T-cell (primary cell): ENCODE data around the gene SOX6. TPM values are rescaled to one million over a fixed set of nuclear protein-coding genes. Genes with fewer than 3 reads are reported as not detected.

ENCODE experiments used
- ATAC-seq, 4 experiments: fragments of 200-7000 bp in 3 of 4; fragments of 150-1000 bp in 1 of 4; cut with Tn5 transposase; replicated peaks in 1 of 4; 1 replicate in 3 of 4; 2 replicates in 1 of 4; pipeline ENCODE4 v1.10.0; 2021; ENCODE audit warnings: moderate library complexity in 3 of 4, mild to moderate bottlenecking in 2 of 4, moderate number of reproducible peaks in 1 of 4
- CTCF ChIA-PET, 2 donors: fragments of 300-600 bp; sonication (Branson Sonifier 250); formaldehyde crosslinking; loops; one replicate each; lab custom pipeline; 2022; ENCODE audit warnings: antibody characterized with exemption in 2 of 2; lab: Charles Lee
- POLR2A ChIA-PET, 2 donors: fragments of 300-600 bp; sonication (Branson Sonifier 250); formaldehyde crosslinking; loops; one replicate each; lab custom pipeline; 2022; ENCODE audit warnings: antibody characterized with exemption in 2 of 2; lab: Charles Lee
- DNase-seq, 35 experiments: peaks; one replicate each; pipeline versions ENCODE4 v3.0.0 to v3.0.0-alpha.2; 2013 to 2023
- H3K27ac ChIP-seq: one replicate; pipeline ENCODE4 v1.5.1; 2013; ENCODE audit warnings: low read length
- H3K27me3 ChIP-seq, 2 experiments: replicated peaks in 1 of 2; 1 replicate in 1 of 2; 2 replicates in 1 of 2; pipeline versions ENCODE4 v1.6.1 to v1.7.0; 2013; ENCODE audit warnings: low read length in 1 of 2, mixed read lengths in 1 of 2; ENCODE audit not compliant: control insufficient read depth in 2 of 2, insufficient read depth in 2 of 2; ENCODE audit errors: extremely low read depth in 1 of 2
- H3K36me3 ChIP-seq, 2 donors: 1 replicate in 1 of 2; 2 replicates in 1 of 2; pipeline versions ENCODE4 v1.6.1 to v1.7.0; 2013; ENCODE audit warnings: low read length in 1 of 2; ENCODE audit not compliant: control insufficient read depth in 2 of 2, insufficient read depth in 1 of 2; ENCODE audit errors: extremely low read depth in 1 of 2
- H3K4me1 ChIP-seq, 2 experiments: 1 replicate in 1 of 2; 2 replicates in 1 of 2; pipeline versions ENCODE4 v1.6.1 to v1.7.0; 2013; ENCODE audit warnings: low read length in 2 of 2, mixed read lengths in 1 of 2; ENCODE audit not compliant: insufficient read depth in 2 of 2, control insufficient read depth in 1 of 2; ENCODE audit errors: extremely low read depth in 1 of 2
- H3K4me3 ChIP-seq, 2 donors: 1 replicate in 1 of 2; 2 replicates in 1 of 2; pipeline versions ENCODE4 v1.5.1 to v1.7.0; 2013; ENCODE audit warnings: mild to moderate bottlenecking in 2 of 2, low read length in 1 of 2, moderate library complexity in 1 of 2; ENCODE audit not compliant: control insufficient read depth in 1 of 2; ENCODE audit errors: extremely low read depth in 1 of 2
- H3K9me3 ChIP-seq: 2 replicates; pipeline ENCODE4 v1.7.0; 2013
- H3K27ac Mint-ChIP-seq, 2 donors: one replicate each; pipeline ENCODE4 v1.8.0; 2020 to 2021; ENCODE audit warnings: mild to moderate bottlenecking in 2 of 2, mixed read lengths in 2 of 2
- H3K27me3 Mint-ChIP-seq, 2 donors: one replicate each; pipeline ENCODE4 v1.8.0; 2021 to 2022; ENCODE audit warnings: mixed read lengths in 2 of 2
- H3K36me3 Mint-ChIP-seq: one replicate; pipeline ENCODE4 v1.8.0; 2021; ENCODE audit warnings: mixed read lengths
- H3K4me1 Mint-ChIP-seq, 3 donors: one replicate each; pipeline ENCODE4 v1.8.0; 2020 to 2022; ENCODE audit warnings: mixed read lengths in 3 of 3, mild to moderate bottlenecking in 1 of 3
- H3K4me3 Mint-ChIP-seq, 3 donors: one replicate each; pipeline ENCODE4 v1.8.0; 2020 to 2022; ENCODE audit warnings: mild to moderate bottlenecking in 3 of 3, mixed read lengths in 3 of 3, moderate library complexity in 3 of 3
- H3K9me3 Mint-ChIP-seq, 3 donors: one replicate each; pipeline ENCODE4 v1.8.0; 2020 to 2022; ENCODE audit warnings: mixed read lengths in 3 of 3
- WGBS: methylation state at CpG from one replicate; pipeline ENCODE4 v1.1.5; 2013; ENCODE audit warnings: missing lambda C conversion rate; ENCODE audit not compliant: insufficient coverage; 5-methylcytosine and 5-hydroxymethylcytosine counted together
- total RNA-seq, 35 experiments: library from RNA in 6 of 35; stranded (reverse) in 6 of 35; fragments of 120-200 nt in 1 of 35; gene quantifications; one replicate each; pipeline versions ENCODE4 v1.2.1 to v1.2.4 and lab custom pipeline; 2013 to 2026

Gene SOX6
- total RNA-seq, 5 donors from 2014 or later (not counting 1 experiment from before 2014, with no cell fraction given) = 0.16 TPM; not detected in 4

DNA sequence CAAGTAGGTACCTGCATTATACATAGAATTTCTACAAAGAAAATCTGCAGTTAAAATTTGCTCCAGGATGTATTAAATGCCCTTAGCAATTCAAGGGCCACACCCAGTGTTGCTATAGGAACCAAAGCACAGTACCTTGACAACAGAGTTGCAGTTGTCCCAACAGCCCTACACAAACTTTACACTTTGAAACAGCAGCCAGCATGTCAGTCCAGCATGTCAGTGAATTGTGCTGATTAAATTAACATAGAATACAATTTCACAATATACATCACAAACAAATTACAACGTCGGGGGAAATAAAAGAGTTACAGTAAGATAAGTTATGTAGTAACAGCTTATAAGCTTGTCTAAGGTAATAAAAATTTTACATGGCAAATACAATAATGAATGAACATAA is 389.2 kb downstream of the SOX6 start:
- no peaks in the 10 kb centered on the region for H3K4me1 Mint-ChIP-seq
- H3K36me3 Mint-ChIP-seq = no peaks in the 10 kb centered on the region
- no peaks in the 10 kb centered on the region for H3K27me3 ChIP-seq
- no peak overlapping the region for H3K27ac Mint-ChIP-seq
- no peaks in the 10 kb centered on the region for H3K9me3 ChIP-seq
- ATAC-seq (no peak), DNase-seq (no peak)
- H3K27ac ChIP-seq = no peak overlapping the region
- ChIA-PET CTCF (no interaction called here), POLR2A (no interaction called here)
- no peak overlapping the region for H3K4me3 ChIP-seq
- no peaks in the 10 kb centered on the region for H3K4me1 ChIP-seq
- no CpG with 5 or more reads among the region's 2 CpGs for WGBS
- H3K4me3 Mint-ChIP-seq = no peak overlapping the region
- H3K27me3 Mint-ChIP-seq = no peaks in the 10 kb centered on the region
- H3K36me3 ChIP-seq = no peaks in the 10 kb centered on the region
- H3K9me3 Mint-ChIP-seq = no peaks in the 10 kb centered on the region

DNA sequence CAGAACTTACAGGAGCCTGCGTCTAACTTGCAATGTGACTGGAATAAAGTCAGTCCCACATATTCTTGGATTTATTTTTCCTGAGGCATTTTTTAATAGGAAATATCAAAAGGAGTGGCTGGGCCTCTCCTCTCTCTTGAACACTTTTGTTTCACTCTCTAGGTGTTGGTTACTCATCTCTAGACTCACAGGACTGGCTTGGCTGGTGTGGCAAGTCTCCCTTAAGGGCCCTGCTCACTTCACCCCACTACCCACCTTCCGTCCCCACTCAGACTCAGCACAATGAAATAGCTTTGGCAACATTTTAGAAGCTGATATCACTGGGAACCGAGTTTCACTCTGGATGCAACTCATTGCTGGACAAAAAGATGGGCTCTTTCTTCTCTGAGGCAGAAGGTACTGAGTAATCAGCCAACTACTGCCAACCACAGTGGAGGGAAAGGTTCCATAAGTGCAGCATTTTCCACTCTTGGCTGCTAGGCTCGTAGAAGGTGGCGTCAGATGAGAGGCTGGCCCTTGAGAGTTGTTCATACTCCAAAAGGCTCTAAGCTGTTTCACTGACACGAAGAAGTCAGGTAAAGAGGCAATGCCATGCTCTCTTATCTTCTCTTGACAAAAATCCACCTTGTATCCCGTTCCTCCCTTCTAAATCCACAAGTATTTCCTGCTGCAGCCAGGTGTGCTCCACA is 390.6 kb downstream of the SOX6 start:
- Mint-ChIP-seq H3K4me3 (no peak overlapping the region), H3K27ac (no peak overlapping the region), H3K27me3 (no peaks in the 10 kb centered on the region), H3K36me3 (no peaks in the 10 kb centered on the region), H3K9me3 (no peaks in the 10 kb centered on the region), H3K4me1 (no peaks in the 10 kb centered on the region)
- ATAC-seq (no peak), DNase-seq (no peak)
- ChIA-PET CTCF (no interaction called here), POLR2A (no interaction called here)
- H3K36me3 ChIP-seq = no peaks in the 10 kb centered on the region
- H3K9me3 ChIP-seq = no peaks in the 10 kb centered on the region
- H3K27me3 ChIP-seq = no peaks in the 10 kb centered on the region
- H3K4me3 ChIP-seq = no peak overlapping the region
- 68% methylated on average over 6 of the region's 7 CpGs for WGBS
- no peak overlapping the region for H3K27ac ChIP-seq
- no peaks in the 10 kb centered on the region for H3K4me1 ChIP-seq

DNA sequence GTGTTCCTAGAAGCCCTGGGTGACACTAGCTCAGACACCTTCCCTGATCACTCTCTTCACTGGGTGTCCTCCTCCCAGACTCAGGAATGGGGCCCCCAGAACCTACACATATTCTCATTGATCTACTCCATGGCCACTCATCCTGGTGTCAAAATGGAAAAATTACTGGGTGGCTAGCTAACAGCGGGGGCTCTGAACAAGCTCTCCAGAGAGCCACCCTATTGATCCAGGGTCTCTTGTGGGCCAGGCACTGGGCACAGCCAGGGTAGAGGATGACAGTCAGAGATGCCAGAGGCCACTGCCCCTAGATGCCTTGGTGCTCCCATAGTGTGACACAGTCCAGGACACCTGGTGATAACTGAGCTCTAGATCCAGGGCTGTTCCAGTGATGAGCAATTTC is 393.1 kb downstream of the SOX6 start:
- Histone ChIP-seq H3K27ac (no peak overlapping the region), H3K9me3 (no peaks in the 10 kb centered on the region), H3K27me3 (no peaks in the 10 kb centered on the region), H3K36me3 (no peaks in the 10 kb centered on the region), H3K4me1 (no peaks in the 10 kb centered on the region), H3K4me3 (no peak overlapping the region)
- ChIA-PET POLR2A (no interaction called here), CTCF (no interaction called here)
- H3K4me1 Mint-ChIP-seq = no peaks in the 10 kb centered on the region
- ATAC-seq = no peak
- no peak overlapping the region for H3K27ac Mint-ChIP-seq
- DNase-seq = no peak
- no peaks in the 10 kb centered on the region for H3K9me3 Mint-ChIP-seq
- no peaks in the 10 kb centered on the region for H3K27me3 Mint-ChIP-seq
- no peak overlapping the region for H3K4me3 Mint-ChIP-seq
- no peaks in the 10 kb centered on the region for H3K36me3 Mint-ChIP-seq
- WGBS = 100% methylated on average over 1 of the region's 1 CpG

DNA sequence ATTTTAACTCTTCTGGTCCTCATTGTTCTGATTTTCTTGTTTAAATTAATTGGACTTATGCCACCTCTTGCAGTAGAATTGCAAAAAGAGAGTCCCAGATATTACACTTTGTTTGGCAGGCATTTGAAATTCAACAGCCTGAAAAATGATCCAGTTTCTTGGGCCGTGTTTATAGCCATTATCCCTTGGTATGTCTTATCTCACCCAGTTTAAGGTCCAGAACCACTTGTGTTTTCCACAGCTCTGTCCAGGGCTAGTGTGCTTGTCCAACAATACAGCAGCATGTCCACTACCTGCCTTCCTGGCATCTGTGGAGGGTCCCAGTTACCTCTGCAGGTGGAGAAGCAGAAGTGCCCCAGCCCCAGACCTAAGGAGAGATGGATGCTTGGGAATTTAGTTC is 397.4 kb downstream of the SOX6 start:
- CTCF ChIA-PET = no interaction called here
- ATAC-seq (no peak), DNase-seq (no peak)

DNA sequence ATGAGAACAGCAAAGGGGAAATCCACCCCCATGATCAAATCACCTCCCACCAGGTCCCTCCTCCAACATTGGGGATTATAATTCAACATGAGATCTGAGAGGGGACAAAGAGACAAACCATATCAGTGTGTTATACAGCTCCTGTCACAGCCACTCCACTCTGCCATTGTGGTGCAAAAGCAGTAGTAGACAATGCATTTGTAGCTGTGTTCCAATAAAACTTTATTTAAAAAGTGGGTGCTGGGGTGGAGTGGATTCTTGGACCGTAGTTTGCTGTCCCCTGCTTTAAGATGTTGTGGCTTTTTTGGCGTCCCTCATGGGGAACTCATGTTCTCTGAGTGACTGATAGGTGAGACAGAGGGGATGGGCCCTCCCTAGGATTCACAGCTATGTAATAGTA is 399.1 kb downstream of the SOX6 start:
- ChIA-PET CTCF (no interaction called here), POLR2A (no interaction called here)
- Histone ChIP-seq H3K4me1 (no peaks in the 10 kb centered on the region), H3K27ac (no peak overlapping the region), H3K4me3 (no peak overlapping the region), H3K9me3 (no peaks in the 10 kb centered on the region), H3K27me3 (no peaks in the 10 kb centered on the region), H3K36me3 (no peaks in the 10 kb centered on the region)
- Mint-ChIP-seq H3K27me3 (peaks cover 0 to 4% of the 10 kb centered on the region in 2 donors), H3K9me3 (peaks cover 0 to 3% (median 0%) of the 10 kb centered on the region in 3 donors), H3K4me1 (no peaks in the 10 kb centered on the region), H3K27ac (no peak overlapping the region), H3K36me3 (no peaks in the 10 kb centered on the region), H3K4me3 (no peak overlapping the region)
- no CpG with 5 or more reads among the region's 2 CpGs for WGBS
- ATAC-seq (no peak), DNase-seq (no peak)

More for the DNA sequence above, 397.4 kb downstream of the SOX6 start:
- Mint-ChIP-seq H3K4me1 (no peaks in the 10 kb centered on the region), H3K9me3 (no peaks in the 10 kb centered on the region), H3K4me3 (no peak overlapping the region), H3K36me3 (no peaks in the 10 kb centered on the region), H3K27me3 (peaks cover 0 to 4% of the 10 kb centered on the region in 2 donors), H3K27ac (no peak overlapping the region)
- no CpG with 5 or more reads among the region's 1 CpG for WGBS
- POLR2A ChIA-PET = no interaction called here
- no peak overlapping the region for H3K4me3 ChIP-seq
- H3K36me3 ChIP-seq = no peaks in the 10 kb centered on the region
- no peaks in the 10 kb centered on the region for H3K27me3 ChIP-seq
- no peaks in the 10 kb centered on the region for H3K9me3 ChIP-seq
- H3K4me1 ChIP-seq = no peaks in the 10 kb centered on the region
- no peak overlapping the region for H3K27ac ChIP-seq

DNA sequence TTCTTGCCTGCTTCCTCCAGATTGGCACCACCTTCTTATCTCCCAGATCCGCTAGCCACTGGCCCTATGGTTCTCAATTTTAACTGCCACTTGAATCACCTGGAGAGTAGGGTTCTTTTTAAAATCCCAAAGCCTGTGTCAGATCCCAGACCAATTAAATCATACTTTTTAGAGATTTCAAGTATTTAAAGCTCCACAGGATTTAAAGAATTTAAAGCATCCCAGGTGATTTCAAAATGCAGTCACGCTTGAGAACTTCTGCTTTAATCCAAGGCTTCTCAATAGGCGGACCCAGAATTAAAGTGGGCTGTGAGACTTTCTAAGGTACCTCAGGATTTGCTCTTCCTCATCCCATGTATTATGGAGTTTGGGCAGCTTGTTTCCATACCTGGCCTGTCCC is 400.0 kb downstream of the SOX6 start:
- DNase-seq = no peak
- peaks cover 0 to 4% of the 10 kb centered on the region in 2 donors for H3K27me3 Mint-ChIP-seq
- Histone ChIP-seq H3K9me3 (no peaks in the 10 kb centered on the region), H3K4me3 (no peak overlapping the region), H3K4me1 (no peaks in the 10 kb centered on the region), H3K27ac (no peak overlapping the region), H3K27me3 (no peaks in the 10 kb centered on the region), H3K36me3 (no peaks in the 10 kb centered on the region)
- ATAC-seq = no peak
- no peak overlapping the region for H3K27ac Mint-ChIP-seq
- peaks cover 0 to 5% (median 0%) of the 10 kb centered on the region in 3 donors for H3K9me3 Mint-ChIP-seq
- H3K36me3 Mint-ChIP-seq = no peaks in the 10 kb centered on the region
- CTCF ChIA-PET = no interaction called here
- H3K4me3 Mint-ChIP-seq = no peak overlapping the region
- 100% methylated on average over 1 of the region's 3 CpGs for WGBS
- POLR2A ChIA-PET = no interaction called here
- H3K4me1 Mint-ChIP-seq = no peaks in the 10 kb centered on the region

DNA sequence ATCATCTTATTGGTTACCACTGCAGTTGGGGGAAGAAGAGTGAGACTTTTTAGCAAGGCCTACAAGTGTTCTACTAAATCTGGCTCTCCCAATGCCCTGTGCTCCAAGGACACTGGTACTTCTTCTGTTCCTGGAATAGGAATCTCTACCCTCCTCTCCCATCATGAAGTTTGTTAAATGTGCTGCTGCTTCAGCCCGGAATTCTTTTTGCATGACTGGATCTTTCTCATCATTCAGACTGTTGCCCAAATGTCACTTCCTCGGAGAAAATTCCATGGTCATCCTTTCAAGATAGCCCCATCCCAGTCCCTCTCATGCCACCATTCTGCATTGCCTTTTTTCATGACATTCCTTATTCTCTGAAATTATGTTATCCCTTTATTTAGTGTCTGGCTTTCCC is 400.8 kb downstream of the SOX6 start:
- no CpG with 5 or more reads among the region's 2 CpGs for WGBS
- ATAC-seq = no peak
- CTCF ChIA-PET = no interaction called here

More for the DNA sequence above, 400.8 kb downstream of the SOX6 start:
- DNase-seq = no peak
- POLR2A ChIA-PET = no interaction called here
- H3K36me3 Mint-ChIP-seq = no peaks in the 10 kb centered on the region
- no peak overlapping the region for H3K4me3 ChIP-seq
- no peaks in the 10 kb centered on the region for H3K4me1 Mint-ChIP-seq
- H3K36me3 ChIP-seq = no peaks in the 10 kb centered on the region
- no peaks in the 10 kb centered on the region for H3K27me3 ChIP-seq
- no peaks in the 10 kb centered on the region for H3K9me3 ChIP-seq
- no peaks in the 10 kb centered on the region for H3K4me1 ChIP-seq
- peaks cover 0 to 4% of the 10 kb centered on the region in 2 donors for H3K27me3 Mint-ChIP-seq
- no peak overlapping the region for H3K27ac Mint-ChIP-seq
- no peak overlapping the region for H3K4me3 Mint-ChIP-seq
- H3K27ac ChIP-seq = no peak overlapping the region
- H3K9me3 Mint-ChIP-seq = peaks cover 0 to 5% (median 0%) of the 10 kb centered on the region in 3 donors
